PC-3 (cell line): ENCODE measurements around the gene RAI14. TPM values are rescaled to one million over a fixed set of nuclear protein-coding genes. Genes with fewer than 3 reads are reported as not detected.

Experiments used
- ATAC-seq: fragments of 200-7000 bp; cut with Tn5 transposase; 2 replicates; pipeline ENCODE4 v1.9.1; 2020; ENCODE audit warnings: mild to moderate bottlenecking, moderate library complexity
- BruUV-seq: library from RNA; stranded (reverse); fragments of 400-500 nt; replicated peaks from 2 replicates; lab custom pipeline; 2021; lab: Mats Ljungman, UMichigan
- CTCF ChIA-PET: fragments of 300-600 bp; sonication (Branson Sonifier 250); formaldehyde crosslinking; loops from one replicate; lab custom pipeline; 2022; ENCODE audit warnings: antibody characterized with exemption; lab: Charles Lee
- POLR2A ChIA-PET: fragments of 300-600 bp; sonication (Branson Sonifier 250); formaldehyde crosslinking; loops from one replicate; lab custom pipeline; 2022; ENCODE audit warnings: antibody characterized with exemption; ENCODE audit not compliant: unreplicated experiment; lab: Charles Lee
- DNase-seq: peaks from one replicate; pipeline ENCODE4 v3.0.0-alpha.2; 2015
- H2AFZ ChIP-seq: fragments of 300-600 bp; sonication (generic); 2 replicates; pipeline ENCODE4 v1.6.0; 2016; ENCODE audit warnings: antibody characterized with exemption, low read length
- H3F3A ChIP-seq: fragments of 300-600 bp; sonication (generic); one replicate; pipeline ENCODE4 v1.6.0; 2017; ENCODE audit warnings: antibody characterized with exemption, low read length, control low read depth, mild to moderate bottlenecking; ENCODE audit not compliant: unreplicated experiment
- H3K27ac ChIP-seq: fragments of 300-600 bp; sonication (generic); 2 replicates; pipeline ENCODE4 v1.5.1; 2016; ENCODE audit warnings: mild to moderate bottlenecking, low read length
- H3K27me3 ChIP-seq: fragments of 300-600 bp; sonication (generic); 2 replicates; pipeline ENCODE4 v1.6.1; 2016; ENCODE audit warnings: low read length, mixed read lengths
- H3K36me3 ChIP-seq: fragments of 300-600 bp; sonication (generic); 2 replicates; pipeline ENCODE4 v1.6.1; 2016; ENCODE audit warnings: low read depth, mixed run types, low read length, mixed read lengths
- H3K4me1 ChIP-seq: fragments of 300-600 bp; sonication (generic); 2 replicates; pipeline ENCODE4 v1.5.1; 2016; ENCODE audit warnings: low read length; ENCODE audit not compliant: insufficient read depth
- H3K4me2 ChIP-seq: fragments of 300-600 bp; sonication (generic); 2 replicates; pipeline ENCODE4 v1.6.0; 2016; ENCODE audit warnings: low read length
- H3K4me3 ChIP-seq: fragments of 300-600 bp; sonication (generic); 2 replicates; pipeline ENCODE4 v1.5.1; 2016; ENCODE audit warnings: mild to moderate bottlenecking, low read length, mixed read lengths
- H3K79me2 ChIP-seq: fragments of 300-600 bp; sonication (generic); 2 replicates; pipeline ENCODE4 v1.6.1; 2017; ENCODE audit warnings: low read length, mixed read lengths
- H3K9ac ChIP-seq: fragments of 300-600 bp; sonication (generic); 2 replicates; pipeline ENCODE4 v1.6.0; 2016; ENCODE audit warnings: mild to moderate bottlenecking, low read length
- H3K9me2 ChIP-seq: fragments of 300-600 bp; sonication (generic); replicated peaks from 2 replicates; pipeline ENCODE4 v1.6.1; 2016; ENCODE audit warnings: mixed run types, low read length, mixed read lengths
- H3K9me3 ChIP-seq: fragments of 300-600 bp; sonication (generic); 2 replicates; pipeline ENCODE4 v1.6.1; 2016; ENCODE audit warnings: low read length, mixed read lengths
- H4K20me1 ChIP-seq: fragments of 300-600 bp; sonication (generic); 2 replicates; pipeline ENCODE4 v1.6.1; 2016; ENCODE audit warnings: low read length, mixed read lengths
- EZH2 ChIP-seq: fragments of 300-600 bp; sonication (generic); IDR thresholded peaks from one replicate; pipeline ENCODE4 v1.6.1; 2017; ENCODE audit warnings: antibody characterized with exemption, mild to moderate bottlenecking, low read length; ENCODE audit not compliant: unreplicated experiment
- EZH2phosphoT487 ChIP-seq: fragments of 300-600 bp; sonication (generic); IDR thresholded peaks from 2 replicates; pipeline ENCODE4 v1.6.1; 2018; ENCODE audit warnings: mild to moderate bottlenecking, antibody characterized with exemption, low read length, borderline replicate concordance
- intact Hi-C: fragments of 100-400 bp; cut with micrococcal nuclease; formaldehyde crosslinking; loops from 2 replicates; pipeline ENCODE4 v1.9.0; 2023
- total RNA-seq: library from RNA; depleted of rRNA; stranded (reverse); fragments of >200 nt; gene quantifications from 2 replicates; pipeline ENCODE4 v1.2.3, GENCODE V29; 2014
- TF ChIP-seq, protein P1 (sequence below): fragments of 300-600 bp; sonication (generic); conservative IDR thresholded peaks from 2 replicates; pipeline ENCODE4 v1.5.1; 2017; ENCODE audit warnings: antibody characterized with exemption, low read depth, mild to moderate bottlenecking, low read length

Gene RAI14
- total RNA-seq, 1 experiment from 2014 or later: 73.5 TPM

DNA sequence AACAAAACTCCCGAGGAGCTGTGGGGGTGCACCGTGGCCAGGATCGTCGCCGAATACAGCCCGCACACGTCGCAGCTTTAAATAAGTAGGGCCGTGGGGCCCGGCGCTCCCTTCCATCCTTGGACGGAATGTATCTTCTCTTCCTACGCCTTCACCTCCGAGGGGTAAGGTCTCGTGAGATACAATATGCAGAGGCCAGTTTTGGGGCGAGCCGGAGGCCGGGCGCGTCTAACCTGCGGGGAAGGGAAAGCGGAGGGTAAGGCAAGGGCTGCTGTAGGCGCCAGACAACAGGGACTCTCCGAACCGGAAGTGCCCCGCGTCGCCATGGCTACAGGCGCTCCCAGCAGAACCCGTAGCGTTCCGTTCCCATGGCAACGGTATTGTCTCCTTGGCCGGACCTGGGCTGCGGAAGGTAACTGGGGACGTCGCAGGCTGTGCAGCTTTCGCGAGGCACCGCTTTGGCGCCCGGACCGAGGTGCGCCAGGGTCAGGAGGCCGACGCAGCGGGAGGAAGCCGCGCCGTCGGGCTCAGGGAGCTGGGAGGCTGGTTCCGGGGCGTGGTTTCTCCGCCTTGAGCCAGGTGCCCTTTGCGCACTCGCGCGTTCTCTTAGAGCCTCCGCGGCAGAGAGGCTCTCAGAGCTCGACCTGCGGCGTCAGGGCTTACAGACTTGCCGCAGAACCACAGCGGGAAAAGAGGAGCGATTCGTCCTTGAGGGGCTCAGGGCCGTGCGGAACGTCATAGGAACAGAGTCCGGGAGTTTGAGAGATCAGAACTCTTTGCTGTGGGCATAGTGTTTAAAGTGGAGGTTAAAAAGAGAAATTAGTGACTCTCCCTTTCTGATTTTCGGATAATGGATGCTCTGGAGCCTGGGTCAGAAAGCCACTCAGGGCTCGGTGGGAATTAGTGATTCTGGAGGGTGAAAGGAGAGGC, 182.9 kb downstream of the RAI14 start, which contains the start of gene TTC23L:
TTC23L (plus strand) TSS at position 380 of the 930 bp plus-strand sequence. CDS start 1,508 bp downstream, outside the sequence.
- Histone ChIP-seq H3K4me2 (peak within 1 kb of the TSS; percentile 89), H3K27ac (peak within 1 kb of the TSS; percentile 11), H3F3A (no peaks in the 10 kb centered on the region), H2AFZ (peak within 1 kb of the TSS; percentile 89), H3K9me2 (no peaks in the 10 kb centered on the region), H3K79me2 (no peaks in the 10 kb centered on the region), H4K20me1 (no peaks in the 10 kb centered on the region), H3K9me3 (no peaks in the 10 kb centered on the region), H3K36me3 (no peaks in the 10 kb centered on the region), H3K4me1 (peaks cover 4% of the 10 kb centered on the region; the same call in 1 of the 2 replicates), H3K4me3 (peak within 1 kb of the TSS; percentile 72), H3K9ac (peak within 1 kb of the TSS; percentile 65), H3K27me3 (no peaks in the 10 kb centered on the region)
- TF ChIP-seq EZH2: no peak
- TF ChIP-seq, protein P1, sequence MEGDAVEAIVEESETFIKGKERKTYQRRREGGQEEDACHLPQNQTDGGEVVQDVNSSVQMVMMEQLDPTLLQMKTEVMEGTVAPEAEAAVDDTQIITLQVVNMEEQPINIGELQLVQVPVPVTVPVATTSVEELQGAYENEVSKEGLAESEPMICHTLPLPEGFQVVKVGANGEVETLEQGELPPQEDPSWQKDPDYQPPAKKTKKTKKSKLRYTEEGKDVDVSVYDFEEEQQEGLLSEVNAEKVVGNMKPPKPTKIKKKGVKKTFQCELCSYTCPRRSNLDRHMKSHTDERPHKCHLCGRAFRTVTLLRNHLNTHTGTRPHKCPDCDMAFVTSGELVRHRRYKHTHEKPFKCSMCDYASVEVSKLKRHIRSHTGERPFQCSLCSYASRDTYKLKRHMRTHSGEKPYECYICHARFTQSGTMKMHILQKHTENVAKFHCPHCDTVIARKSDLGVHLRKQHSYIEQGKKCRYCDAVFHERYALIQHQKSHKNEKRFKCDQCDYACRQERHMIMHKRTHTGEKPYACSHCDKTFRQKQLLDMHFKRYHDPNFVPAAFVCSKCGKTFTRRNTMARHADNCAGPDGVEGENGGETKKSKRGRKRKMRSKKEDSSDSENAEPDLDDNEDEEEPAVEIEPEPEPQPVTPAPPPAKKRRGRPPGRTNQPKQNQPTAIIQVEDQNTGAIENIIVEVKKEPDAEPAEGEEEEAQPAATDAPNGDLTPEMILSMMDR: no peak
- no peak for TF ChIP-seq EZH2phosphoT487
- ChIA-PET POLR2A (interaction anchor here (0.5 to 1.2 kb wide), 8 partner anchors 19 to 364 kb away, joined by 3 to 4 read pairs (median 3); partner anchors contain the start of genes BRIX1 and RAD1), CTCF (no interaction called here)
- BruUV-seq: TSS peak; percentile 63
- DNase-seq (peak; percentile 90), ATAC-seq (peak; percentile 95)
- intact Hi-C loops: loop anchor here (5.0 to 10.0 kb wide), 4 partner anchors 182 to 352 kb away; partner anchors contain the start of gene RAI14

DNA sequence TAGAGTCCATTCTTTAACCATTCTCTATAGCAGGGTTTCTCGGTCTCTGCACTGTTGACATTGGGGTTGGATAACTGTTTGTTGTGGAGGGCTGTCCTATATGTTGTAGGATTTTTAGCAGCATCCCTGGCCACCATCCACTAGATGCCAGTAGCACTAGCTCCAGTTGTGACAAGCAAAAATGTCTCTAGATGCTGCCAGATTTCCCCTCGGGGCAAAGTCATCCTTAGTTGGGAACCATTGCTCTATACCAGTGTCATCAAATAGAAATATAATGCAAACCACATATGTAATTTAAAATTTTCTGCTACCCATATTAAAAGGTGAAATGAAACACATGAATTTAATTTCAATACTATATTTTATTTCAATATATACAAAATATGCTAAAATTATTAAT, 185.7 kb downstream of the RAI14 start:
- intact Hi-C loops: no loop called here
- CTCF ChIA-PET: no interaction called here
- POLR2A ChIA-PET: no interaction called here

More for the DNA sequence above, 185.7 kb downstream of the RAI14 start:
- DNase-seq (no peak), ATAC-seq (no peak)
- Histone ChIP-seq H3K4me3 (no peak overlapping the region), H4K20me1 (no peaks in the 10 kb centered on the region), H3K36me3 (no peaks in the 10 kb centered on the region), H3K27ac (no peak overlapping the region), H3K9me2 (no peaks in the 10 kb centered on the region), H3K4me2 (no peak overlapping the region), H2AFZ (no peak overlapping the region), H3K9ac (no peak overlapping the region), H3F3A (no peaks in the 10 kb centered on the region), H3K9me3 (no peaks in the 10 kb centered on the region), H3K27me3 (no peaks in the 10 kb centered on the region), H3K79me2 (no peaks in the 10 kb centered on the region), H3K4me1 (peaks cover 4% of the 10 kb centered on the region; the same call in 1 of the 2 replicates)
- no TSS peak for BruUV-seq
- TF ChIP-seq EZH2 (no peak), EZH2phosphoT487 (no peak)
- TF ChIP-seq, protein P1: no peak
